ENCODE measurements around the gene FLAD1. TPM values are rescaled to one million over a fixed set of nuclear protein-coding genes. Genes with fewer than 3 reads are reported as not detected.

The FLAD1 gene
- total and polyA plus RNA-seq, 2 of the 8 experiments (the other 6 are each of a cell fraction or from before 2014, with no cell fraction given), result 104 to 143 TPM

- peak overlapping the region; percentile 83; the same call in 1 of the 2 replicates for H3K18ac ChIP-seq (ENCODE audit: extremely low read depth, low read length)
- FAIRE-seq (no peak), DNase-seq (ENCODE audit: low read depth in 1 of 2, low spot score in 2 of 2) (no peak)
- ChIA-PET POLR2A (ENCODE audit: partially characterized antibody) (interaction anchor here (0.9 to 14.8 kb wide), 8 partner anchors 7 to 53 kb away, joined by 3 to 128 read pairs (median 7); partner anchors contain the start of genes CKS1B, FLAD1, LENEP and PBXIP1), CTCF (ENCODE audit: partially characterized antibody) (interaction anchor here (0.5 to 18.6 kb wide), 19 partner anchors 10 to 236 kb away, joined by 3 to 354 read pairs (median 4); partner anchors contain the start of genes ADAM15, EFNA4, FLAD1 and LENEP)
- no peak overlapping the region for H2BK120ac ChIP-seq (replicated peaks; ENCODE audit: low read depth, low read length)
- H4K8ac ChIP-seq (ENCODE audit: extremely low read depth, insufficient read depth, low read length), result no peak overlapping the region
- peaks cover 15 to 62% (median 44%) of the 10 kb centered on the region in 4 experiments for H3K4me1 ChIP-seq (replicated peaks in 1 of 4; ENCODE audit: control insufficient read depth in 3 of 4, insufficient read depth in 4 of 4, low read length in 3 of 4)
- H2BK15ac ChIP-seq (ENCODE audit: low read length), result no peak overlapping the region
- peak overlapping the region; percentile 54; the same call in 1 of the 2 replicates for H2BK5ac ChIP-seq (ENCODE audit: low read depth, low read length)
- H2AK5ac ChIP-seq (ENCODE audit: low read depth, low read length), result no peak overlapping the region
- peak overlapping the region in 1 of 4 experiments; percentile 36; a peak in 2 of 8 replicates for H3K4me3 ChIP-seq (ENCODE audit: extremely low read depth in 1 of 4, insufficient read depth in 2 of 4, low read depth in 3 of 4, low read length in 4 of 4)
- H3K9ac ChIP-seq (replicated peaks in 1 of 4; ENCODE audit: extremely low read depth in 1 of 4, low read depth in 3 of 4, low read length in 3 of 4), result no peak overlapping the region
- H4K20me1 ChIP-seq (replicated peaks in 1 of 2; ENCODE audit: control insufficient read depth in 1 of 2, insufficient read depth in 2 of 2, low read length in 2 of 2), result peaks cover 0 to 17% of the 10 kb centered on the region in 2 experiments
- H3K9me3 ChIP-seq (ENCODE audit: insufficient read depth in 2 of 2, low read depth in 1 of 2, low read length in 1 of 2), result no peaks in the 10 kb centered on the region
- peak overlapping the region; percentile 12 for H4K91ac ChIP-seq (replicated peaks; ENCODE audit: insufficient read length, low read length)
- no peak overlapping the region for H3K56ac ChIP-seq (replicated peaks; ENCODE audit: insufficient read length, low read depth, low read length)
- H3K27ac ChIP-seq (ENCODE audit: low read depth, low read length), result no peak overlapping the region
- H3K27me3 ChIP-seq (replicated peaks in 1 of 4; ENCODE audit: control insufficient read depth in 3 of 4, extremely low read depth in 1 of 4, insufficient read depth in 3 of 4, low read length in 3 of 4), result no peaks in the 10 kb centered on the region
- H3K23me2 ChIP-seq (ENCODE audit: low read depth, low read length), result peaks cover 3% of the 10 kb centered on the region; the same call in 1 of the 2 replicates
- peak overlapping the region; percentile 41 for H4K5ac ChIP-seq (ENCODE audit: insufficient read length, low read depth, low read length)
- peaks cover 20% of the 10 kb centered on the region for H3K79me1 ChIP-seq (ENCODE audit: low read depth, low read length)
- 79% methylated on average over 9 of the region's 16 CpGs; no CpG with 5 or more reads in 1 of the 2 experiments for WGBS, 2 experiments (ENCODE audit: extremely low coverage in 1 of 2, insufficient coverage in 1 of 2, insufficient read length in 1 of 2, insufficient replicate concordance in 2 of 2, low coverage in 1 of 2, low lambda C conversion rate in 2 of 2, missing lambda C conversion rate in 1 of 2)
- no peak overlapping the region for H3K4ac ChIP-seq (replicated peaks; ENCODE audit: insufficient read length, low read depth, low read length)
- peak overlapping the region; percentile 39; the same call in 1 of the 2 replicates for H2BK12ac ChIP-seq (ENCODE audit: low read depth, low read length)
- no peak overlapping the region for H2AFZ ChIP-seq (ENCODE audit: low read length)
- peaks cover 0 to 2% (median 0%) of the 10 kb centered on the region in 4 experiments; a peak in 2 of 8 replicates for H3K36me3 ChIP-seq (ENCODE audit: control insufficient read depth in 2 of 4, insufficient read depth in 4 of 4, low read length in 3 of 4)
- H3K4me2 ChIP-seq (ENCODE audit: insufficient read depth in 1 of 2, low read depth in 2 of 2, low read length in 2 of 2), result peak overlapping the region; percentile 34 to 42; a peak in 3 of 4 replicates
- peaks cover 0 to 60% of the 10 kb centered on the region in 2 experiments; a peak in 3 of 4 replicates for H3K79me2 ChIP-seq (ENCODE audit: control insufficient read depth in 1 of 2, insufficient read depth in 2 of 2, low read length in 2 of 2)
- no peak overlapping the region for H3K23ac ChIP-seq (ENCODE audit: insufficient read length)
- H3K14ac ChIP-seq (ENCODE audit: insufficient read length), result no peak overlapping the region
- H2BK20ac ChIP-seq (ENCODE audit: low read length), result no peak overlapping the region
- TF ChIP-seq SP4 (IDR thresholded peaks at IDR 0.05; ENCODE audit: low read length) (no peak), BRCA1 (IDR thresholded peaks at IDR 0.05; ENCODE audit: low read depth, low read length) (no peak), ASH2L (IDR thresholded peaks at IDR 0.05; ENCODE audit: low read length) (peak; percentile 45), TCF12 (IDR thresholded peaks at IDR 0.05; ENCODE audit: low read depth, low read length) (no peak), TBP (IDR thresholded peaks at IDR 0.05; ENCODE audit: low read depth, low read length) (no peak), TEAD4 (IDR thresholded peaks at IDR 0.05; ENCODE audit: low read depth, low read length) (no peak), KDM4A (IDR thresholded peaks at IDR 0.05; ENCODE audit: low read depth, low read length, severe bottlenecking) (no peak), ATF2 (IDR thresholded peaks at IDR 0.05; ENCODE audit: low read length) (no peak), GTF2F1 (IDR thresholded peaks at IDR 0.05; ENCODE audit: borderline replicate concordance, low read depth, low read length) (no peak), HDAC6 (IDR thresholded peaks at IDR 0.05; ENCODE audit: low read depth, low read length) (no peak)
These were observed 25.1 kb downstream of the FLAD1 start for GRCh38 chr1:155008015-155008941.

All from H1 (cell line).